ENCODE data around the gene CHMP4B.

GRCh38 chr20:33899106-33899505 lies 88.0 kb downstream of the CHMP4B start:
- TF ChIP-seq CTCF (IDR thresholded peaks at IDR 0.05; ENCODE audit: low read depth, low read length) = no peak
- no peak for TF ChIP-seq POLR2A (IDR thresholded peaks at IDR 0.05; ENCODE audit: extremely low read depth, insufficient read length)
